Right renal cortex interstitium (tissue), 3 donors: ENCODE measurements around the gene BMF. TPM values are rescaled to one million over a fixed set of nuclear protein-coding genes. Genes with fewer than 3 reads are reported as not detected.
A peak's percentile ranks its signal among the peaks of the same experiment; 100 is the strongest.

Experiments
- DNase-seq, 3 donors: peaks; one replicate each; pipeline ENCODE4 v3.0.0-alpha.2; 2013; ENCODE audit warnings: low read depth in 3 of 3, low spot score in 2 of 3
- polyA plus RNA-seq, 3 donors: library from polyadenylated mRNA; unstranded; fragments of 120-200 nt; gene quantifications; one replicate each; pipeline ENCODE4 v1.2.1, GENCODE V29; 2013; ENCODE audit not compliant: insufficient read length in 3 of 3

Gene BMF
- polyA plus RNA-seq, 3 donors = 38.6 to 39.8 (median 39.2) TPM

DNA sequence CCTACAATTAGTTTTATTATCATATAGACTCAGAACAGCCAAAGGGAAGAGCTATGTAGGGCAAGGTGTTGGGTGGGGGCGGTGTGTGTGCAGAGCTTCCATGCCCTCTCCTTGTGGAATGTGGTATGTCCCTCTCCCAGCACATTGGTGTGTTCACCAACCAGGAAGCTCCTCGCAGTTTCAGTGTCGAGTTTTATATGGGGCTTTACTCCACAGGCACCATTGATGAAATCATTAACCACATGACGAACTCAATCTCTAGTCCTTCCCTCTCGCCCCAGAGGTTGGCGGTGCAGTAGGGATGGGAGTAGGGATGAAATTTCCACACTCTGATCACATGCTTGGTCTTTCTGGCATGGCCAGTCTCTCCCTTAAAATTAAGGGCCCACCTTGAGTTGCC is 56.1 kb downstream of the BMF start:
- no peak for DNase-seq

GRCh38 chr15:40051616-40052415 is 56.9 kb downstream of the BMF start:
- no peak for DNase-seq

DNA sequence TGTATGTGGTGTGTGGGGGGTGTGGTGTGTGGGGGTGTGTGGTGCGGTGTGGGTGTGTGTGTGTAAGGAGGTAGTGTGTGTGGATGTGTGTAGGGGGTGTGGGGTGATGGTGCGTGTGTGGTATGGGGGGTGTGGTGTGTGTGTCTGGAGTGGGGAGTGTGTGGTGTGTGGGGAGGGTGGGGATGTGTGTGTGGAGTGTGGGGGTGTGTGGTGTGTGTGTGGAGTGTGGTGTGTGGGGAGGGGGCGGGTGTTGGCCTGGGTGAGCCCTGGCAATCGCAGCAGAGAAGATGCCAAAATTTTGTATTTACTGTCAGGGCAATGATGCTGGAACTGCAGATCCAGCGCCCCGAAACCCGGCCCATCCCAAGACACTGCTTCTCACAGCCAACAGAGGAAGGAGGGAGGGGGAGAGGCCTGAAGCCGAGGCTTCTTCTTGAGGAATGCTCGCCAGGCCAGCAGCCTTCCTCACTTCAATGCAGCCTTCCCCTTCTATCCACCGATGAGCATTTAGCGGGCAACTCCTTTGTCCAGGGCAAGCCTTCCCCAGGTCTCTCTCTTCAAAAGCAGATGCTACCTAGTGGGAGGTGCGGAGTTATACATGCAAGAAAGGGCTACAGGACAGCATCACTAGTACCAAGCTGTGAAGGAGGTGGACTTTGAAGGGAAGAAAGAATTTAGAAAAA is 57.8 kb downstream of the BMF start:
- DNase-seq = no peak

- no peak for DNase-seq
Measured at GRCh38 chr15:40048926-40049475, 59.7 kb downstream of the BMF start.

- DNase-seq = no peak
Measured at GRCh38 chr15:40048211-40048792, 60.4 kb downstream of the BMF start.

- no peak for DNase-seq
Measured at GRCh38 chr15:40047415-40048210, 61.1 kb downstream of the BMF start.

DNA sequence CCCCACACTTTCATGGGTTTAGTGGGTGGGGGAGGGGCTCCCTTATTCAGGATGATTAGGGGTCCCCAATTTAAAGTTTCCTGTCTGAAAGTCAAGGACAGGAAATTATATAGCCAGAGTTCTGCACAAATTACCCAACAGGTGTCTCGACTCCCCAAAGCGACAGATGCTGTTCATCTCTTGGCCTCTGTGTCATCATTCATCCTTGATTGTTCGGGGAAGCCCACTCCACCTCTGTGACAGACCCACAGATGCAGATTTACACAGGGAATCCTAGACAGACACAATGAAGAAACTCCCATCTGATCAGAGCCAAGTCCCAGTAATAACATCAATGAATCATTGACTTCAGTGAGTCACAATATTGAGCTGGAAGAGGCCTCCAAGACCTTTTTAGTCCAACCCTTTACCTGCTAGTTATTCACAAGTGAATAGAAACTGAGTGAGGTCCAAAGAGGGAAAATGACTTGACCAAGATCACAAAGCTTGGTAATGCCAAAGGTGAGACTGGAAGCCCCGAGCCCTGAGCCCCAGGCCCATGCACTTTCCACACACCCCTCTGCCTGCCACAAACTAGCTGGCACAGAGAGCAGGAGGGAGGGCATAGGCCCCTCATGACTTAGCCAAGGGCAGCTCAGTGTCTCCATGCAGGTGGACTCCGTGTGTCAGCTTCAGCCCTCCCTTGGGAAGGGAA is 61.8 kb downstream of the BMF start:
- DNase-seq = no peak

DNA sequence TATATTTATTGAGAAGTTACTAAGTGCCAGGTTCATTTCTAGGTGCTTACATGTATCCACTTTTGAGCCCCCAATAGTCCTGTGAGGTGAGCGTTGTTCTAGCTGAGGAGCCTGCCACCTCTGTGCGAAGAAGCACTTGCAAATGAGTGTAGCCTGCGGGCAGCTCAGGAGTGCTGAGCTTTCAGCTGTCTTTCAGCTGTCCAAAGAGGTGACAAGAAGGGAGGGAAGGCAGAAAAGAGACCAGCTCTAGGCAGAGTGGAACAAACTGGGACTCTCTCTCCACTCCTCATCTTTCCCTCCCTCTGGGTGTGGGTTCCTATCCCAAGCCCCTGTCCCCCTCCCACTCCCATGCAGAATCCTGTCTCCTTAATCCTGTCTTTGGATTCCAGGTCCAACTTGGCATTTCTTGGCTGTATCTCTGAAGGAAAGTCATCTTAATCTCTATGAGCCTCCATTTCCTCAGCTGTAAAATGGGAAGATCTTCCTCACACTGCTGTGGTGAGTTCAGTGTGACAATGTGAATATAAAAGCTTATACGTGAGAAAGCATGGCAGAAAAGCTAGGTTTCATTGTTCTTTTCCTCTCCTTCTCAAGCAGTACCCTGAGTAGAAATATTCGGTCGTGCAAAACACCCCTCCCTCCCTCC is 63.0 kb downstream of the BMF start:
- no peak for DNase-seq

DNA sequence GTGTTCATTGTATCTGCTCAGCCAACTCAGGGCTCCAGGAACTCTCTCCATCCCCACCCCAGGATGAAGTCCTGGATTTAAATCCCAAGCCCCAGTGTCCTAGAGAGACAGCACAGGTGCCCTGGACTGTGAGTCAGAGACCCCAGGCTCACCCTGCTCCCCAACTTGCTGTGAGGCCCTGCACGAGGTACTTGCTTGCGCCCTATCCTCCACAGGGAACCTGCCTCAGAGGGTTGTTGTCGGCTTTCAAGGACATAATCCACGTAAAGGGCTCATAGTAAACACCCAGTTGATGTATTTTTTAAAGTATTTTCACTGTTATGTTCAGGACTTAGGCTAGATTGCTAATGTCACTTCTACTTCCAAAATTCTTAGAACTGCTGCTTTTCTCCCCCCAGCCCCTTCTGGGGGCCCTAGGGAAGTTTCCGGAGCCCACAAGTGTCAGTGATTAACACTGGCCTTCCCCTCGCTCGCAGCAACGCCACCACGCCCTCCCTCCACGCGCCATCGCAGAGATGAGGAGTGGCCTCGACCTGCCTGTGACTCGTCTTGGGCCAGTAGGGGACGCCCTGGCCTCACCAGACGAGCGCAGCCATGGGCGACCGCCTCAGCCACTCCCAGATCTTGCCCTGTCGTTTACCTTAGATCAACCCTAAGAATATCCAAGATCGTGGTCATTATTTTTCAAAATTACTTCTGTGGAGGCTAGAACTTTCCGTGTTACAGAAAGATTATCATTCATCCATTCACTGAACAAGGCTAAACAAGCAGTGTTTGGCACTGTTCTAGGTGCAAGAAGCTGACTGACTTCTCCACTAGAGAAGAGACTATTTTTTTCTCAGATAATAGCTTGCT is 63.7 kb downstream of the BMF start:
- DNase-seq = no peak

GRCh38 chr15:40043927-40044716 is 64.6 kb downstream of the BMF start:
- DNase-seq = no peak

- no peak for DNase-seq
Measured at GRCh38 chr15:40042791-40043320, 65.8 kb downstream of the BMF start.

DNA sequence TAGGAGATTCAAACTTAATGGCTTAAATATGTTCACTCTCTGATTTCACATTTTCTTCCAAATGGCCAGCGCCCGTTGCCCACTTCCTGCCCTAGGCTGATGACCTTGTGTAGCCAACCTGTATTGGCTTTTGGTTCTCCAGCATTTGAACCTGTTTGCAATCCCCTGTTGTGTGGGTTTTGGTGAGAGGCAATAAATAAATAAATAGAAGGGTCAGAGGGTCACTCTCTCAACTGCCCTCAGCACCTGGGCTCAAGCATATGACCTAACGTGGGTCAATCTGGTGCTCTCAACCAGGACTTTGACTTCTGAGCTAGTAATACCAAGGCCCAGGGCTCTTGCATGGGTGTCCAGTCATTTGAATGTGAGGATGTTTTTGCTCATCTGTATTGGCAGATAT is 67.9 kb downstream of the BMF start:
- DNase-seq = no peak

DNA sequence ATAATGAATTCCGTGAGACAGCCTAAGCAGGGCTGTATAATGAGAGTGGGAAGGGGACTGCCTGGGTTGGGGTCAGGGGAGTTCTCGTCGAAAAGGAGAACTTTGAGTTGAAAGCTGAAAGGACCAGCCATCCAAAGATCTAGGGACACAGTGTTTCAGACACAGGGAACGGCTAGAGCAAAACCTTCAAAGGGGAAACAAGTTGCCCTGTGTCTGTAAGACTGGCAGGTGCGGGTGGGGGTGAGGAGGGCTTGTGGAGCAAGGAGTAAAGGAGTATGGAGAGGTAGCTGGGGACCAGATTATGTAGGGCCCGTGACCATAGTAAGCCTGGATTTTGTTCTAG is 68.4 kb downstream of the BMF start:
- DNase-seq = no peak

DNA sequence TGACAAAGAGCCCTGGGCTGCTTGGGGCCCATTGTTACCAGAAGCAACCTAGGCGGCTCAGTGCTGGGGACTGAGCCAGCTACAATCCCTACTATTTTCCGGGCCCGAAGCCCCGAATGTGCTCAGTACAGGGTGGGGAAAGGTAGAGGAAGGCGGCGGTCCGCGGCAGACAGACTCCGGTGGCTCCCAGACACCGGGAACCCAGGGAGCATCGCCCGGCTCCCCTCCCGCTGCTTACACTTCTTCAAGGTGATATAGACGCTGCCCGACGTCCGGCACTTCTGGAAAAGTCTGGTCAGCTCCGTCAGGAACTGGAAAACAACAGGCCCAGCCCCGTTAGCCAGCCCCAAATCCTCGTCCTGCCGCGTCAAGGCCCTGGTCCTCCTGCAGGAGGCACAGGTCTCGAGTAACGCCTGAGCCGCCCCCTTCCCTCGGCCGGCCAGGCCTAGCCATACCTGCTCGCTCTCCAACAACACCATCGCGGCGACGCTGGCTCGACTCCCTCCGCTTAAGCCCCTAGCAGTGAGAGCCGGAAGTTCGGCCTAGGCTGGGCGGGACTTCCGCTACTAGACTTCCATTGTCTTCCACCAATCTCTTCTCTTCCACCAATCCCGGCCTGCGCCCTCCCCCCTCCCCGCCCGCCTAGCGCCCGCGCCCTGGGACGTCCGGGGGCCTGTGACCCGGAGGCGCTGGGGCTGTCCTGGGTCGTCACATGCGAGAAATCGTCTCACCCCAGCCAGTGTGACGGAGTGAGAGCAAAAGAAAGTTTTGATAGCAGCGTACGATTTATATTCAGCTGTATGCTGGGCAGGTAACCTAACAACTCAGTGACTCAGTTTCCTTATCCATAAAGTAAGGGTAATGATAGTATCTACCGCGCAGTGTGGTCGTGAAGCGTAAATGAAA is 69.8 kb downstream of the BMF start, which contains the start of gene SRP14:
SRP14 (minus strand) TSS at position 544 of the 906 bp plus-strand sequence; CDS start at position 479, 65 bp downstream.
- DNase-seq = peak; percentile 90 to 92 (median 91)

- no peak for DNase-seq
Measured at GRCh38 chr15:40038275-40038637, 70.4 kb downstream of the BMF start.
